ENCODE results near the gene BAHCC1. TPM values are rescaled to one million over a fixed set of nuclear protein-coding genes. Genes with fewer than 3 reads are reported as not detected.

BAHCC1 gene
- total RNA-seq, 1 experiment from 2014 or later: 3.1 TPM

DNA sequence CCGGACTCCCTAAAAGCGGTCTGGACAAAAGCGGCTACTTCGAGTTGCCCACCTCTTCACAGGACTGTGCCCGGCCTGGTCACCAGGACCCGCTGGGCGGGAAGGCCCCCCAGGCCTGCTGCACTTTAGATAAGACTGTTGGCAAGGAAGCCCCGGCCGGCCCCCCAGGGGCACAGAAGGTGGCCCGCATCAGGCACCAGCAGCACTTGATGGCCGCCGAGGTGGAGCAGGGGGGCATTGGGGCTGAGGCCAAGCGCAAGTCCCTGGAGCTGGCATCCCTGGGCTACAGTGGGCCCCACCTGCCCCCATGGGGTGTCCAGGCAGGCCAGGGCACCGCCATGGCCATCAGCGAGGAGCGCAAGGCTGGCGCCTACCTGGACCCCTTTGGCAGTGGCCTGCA is 47.5 kb downstream of the BAHCC1 start:
- Histone ChIP-seq H3K9me3 (ENCODE audit: control insufficient read depth, low read depth, low read length) (no peaks in the 10 kb centered on the region), H2AFZ (ENCODE audit: low read length) (no peak overlapping the region), H3K79me2 (ENCODE audit: insufficient read depth, low read length) (no peaks in the 10 kb centered on the region), H2BK12ac (ENCODE audit: insufficient read length, low read depth, low read length) (no peak overlapping the region), H2BK5ac (ENCODE audit: insufficient read length, low read length) (no peak overlapping the region), H2AK5ac (ENCODE audit: insufficient read length, low read length) (no peak overlapping the region), H3K14ac (ENCODE audit: insufficient read depth, low read length) (no peak overlapping the region), H3K27me3 (ENCODE audit: insufficient read depth, low read length) (no peaks in the 10 kb centered on the region), H3K56ac (ENCODE audit: insufficient read length, low read depth, low read length) (no peak overlapping the region), H3K9ac (ENCODE audit: extremely low read depth, insufficient read length, low read length) (no peak overlapping the region), H3K23me2 (ENCODE audit: insufficient read length, low read depth, low read length, poor library complexity, severe bottlenecking) (no peaks in the 10 kb centered on the region), H3K79me1 (ENCODE audit: insufficient read depth, low read depth, low read length, poor library complexity, severe bottlenecking) (no peaks in the 10 kb centered on the region), H2BK20ac (ENCODE audit: low read depth, low read length, poor library complexity, severe bottlenecking) (no peak overlapping the region), H3K23ac (ENCODE audit: insufficient read length, low read depth, low read length) (no peak overlapping the region), H3K27ac (ENCODE audit: insufficient read length, low read depth, low read length) (no peak overlapping the region), H4K91ac (ENCODE audit: insufficient read length, low read depth, low read length) (no peak overlapping the region), H3K4ac (ENCODE audit: low read depth, low read length) (no peak overlapping the region), H4K5ac (ENCODE audit: insufficient read length, low read depth, low read length) (no peak overlapping the region), H2BK15ac (ENCODE audit: low read depth, low read length) (no peak overlapping the region), H4K8ac (replicated peaks; ENCODE audit: insufficient read length, low read depth, low read length) (no peak overlapping the region), H4K20me1 (ENCODE audit: control insufficient read depth, insufficient read depth, insufficient read length) (no peaks in the 10 kb centered on the region), H2BK120ac (ENCODE audit: low read depth, low read length, poor library complexity, severe bottlenecking) (no peak overlapping the region), H3K4me2 (ENCODE audit: insufficient read depth, insufficient read length, low read length) (no peak overlapping the region), H3K18ac (ENCODE audit: insufficient read length, low read depth, low read length) (no peak overlapping the region), H3K4me1 (ENCODE audit: insufficient read depth, low read length) (no peaks in the 10 kb centered on the region), H3T11ph (ENCODE audit: low read length) (no peak overlapping the region)
- no CpG with 5 or more reads among the region's 17 CpGs for WGBS (ENCODE audit: extremely low coverage, insufficient read length, low lambda C conversion rate)
- no peaks in the 10 kb centered on the region for H3K36me3 Mint-ChIP-seq (ENCODE audit: insufficient read depth in 1 of 3, low read depth in 3 of 3)
- no peaks in the 10 kb centered on the region for H3K9me3 Mint-ChIP-seq
- TF ChIP-seq, protein P1, sequence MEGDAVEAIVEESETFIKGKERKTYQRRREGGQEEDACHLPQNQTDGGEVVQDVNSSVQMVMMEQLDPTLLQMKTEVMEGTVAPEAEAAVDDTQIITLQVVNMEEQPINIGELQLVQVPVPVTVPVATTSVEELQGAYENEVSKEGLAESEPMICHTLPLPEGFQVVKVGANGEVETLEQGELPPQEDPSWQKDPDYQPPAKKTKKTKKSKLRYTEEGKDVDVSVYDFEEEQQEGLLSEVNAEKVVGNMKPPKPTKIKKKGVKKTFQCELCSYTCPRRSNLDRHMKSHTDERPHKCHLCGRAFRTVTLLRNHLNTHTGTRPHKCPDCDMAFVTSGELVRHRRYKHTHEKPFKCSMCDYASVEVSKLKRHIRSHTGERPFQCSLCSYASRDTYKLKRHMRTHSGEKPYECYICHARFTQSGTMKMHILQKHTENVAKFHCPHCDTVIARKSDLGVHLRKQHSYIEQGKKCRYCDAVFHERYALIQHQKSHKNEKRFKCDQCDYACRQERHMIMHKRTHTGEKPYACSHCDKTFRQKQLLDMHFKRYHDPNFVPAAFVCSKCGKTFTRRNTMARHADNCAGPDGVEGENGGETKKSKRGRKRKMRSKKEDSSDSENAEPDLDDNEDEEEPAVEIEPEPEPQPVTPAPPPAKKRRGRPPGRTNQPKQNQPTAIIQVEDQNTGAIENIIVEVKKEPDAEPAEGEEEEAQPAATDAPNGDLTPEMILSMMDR (conservative IDR thresholded peaks at IDR 0.05): no peak
- H3K4me1 Mint-ChIP-seq: peaks cover 4 to 5% of the 10 kb centered on the region in 2 experiments; a peak in 3 of 4 replicates
- H3K4me3 Mint-ChIP-seq: no peak overlapping the region
- no peaks in the 10 kb centered on the region; the same call in none of the 2 replicates for H3K27me3 Mint-ChIP-seq (ENCODE audit: low read depth)
- DNase-seq: no peak
- no peak overlapping the region for H3K27ac Mint-ChIP-seq
